ENCODE data around the gene GALNS. TPM values are rescaled to one million over a fixed set of nuclear protein-coding genes. Genes with fewer than 3 reads are reported as not detected.
A peak's percentile ranks its signal among the peaks of the same experiment; 100 is the strongest.

The GALNS gene
- total RNA-seq, 6 experiments from 2014 or later, result 16.6 to 20.7 (median 18.2) TPM

- Mint-ChIP-seq H3K27ac (no peak overlapping the region), H3K36me3 (ENCODE audit: low read depth) (peaks cover 7% of the 10 kb centered on the region), H3K27me3 (ENCODE audit: insufficient read depth) (peaks cover 3% of the 10 kb centered on the region), H3K9me3 (no peaks in the 10 kb centered on the region), H3K4me1 (ENCODE audit: low read depth) (peaks cover 21% of the 10 kb centered on the region), H3K4me3 (peak overlapping the region; percentile 76)
- DNase-seq, result no peak
- TF ChIP-seq, protein P1, sequence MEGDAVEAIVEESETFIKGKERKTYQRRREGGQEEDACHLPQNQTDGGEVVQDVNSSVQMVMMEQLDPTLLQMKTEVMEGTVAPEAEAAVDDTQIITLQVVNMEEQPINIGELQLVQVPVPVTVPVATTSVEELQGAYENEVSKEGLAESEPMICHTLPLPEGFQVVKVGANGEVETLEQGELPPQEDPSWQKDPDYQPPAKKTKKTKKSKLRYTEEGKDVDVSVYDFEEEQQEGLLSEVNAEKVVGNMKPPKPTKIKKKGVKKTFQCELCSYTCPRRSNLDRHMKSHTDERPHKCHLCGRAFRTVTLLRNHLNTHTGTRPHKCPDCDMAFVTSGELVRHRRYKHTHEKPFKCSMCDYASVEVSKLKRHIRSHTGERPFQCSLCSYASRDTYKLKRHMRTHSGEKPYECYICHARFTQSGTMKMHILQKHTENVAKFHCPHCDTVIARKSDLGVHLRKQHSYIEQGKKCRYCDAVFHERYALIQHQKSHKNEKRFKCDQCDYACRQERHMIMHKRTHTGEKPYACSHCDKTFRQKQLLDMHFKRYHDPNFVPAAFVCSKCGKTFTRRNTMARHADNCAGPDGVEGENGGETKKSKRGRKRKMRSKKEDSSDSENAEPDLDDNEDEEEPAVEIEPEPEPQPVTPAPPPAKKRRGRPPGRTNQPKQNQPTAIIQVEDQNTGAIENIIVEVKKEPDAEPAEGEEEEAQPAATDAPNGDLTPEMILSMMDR (IDR thresholded peaks at IDR 0.05), result no peak
Observed at GRCh38 chr16:88856122-88856827, 472 bp downstream of the GALNS start.

DNA sequence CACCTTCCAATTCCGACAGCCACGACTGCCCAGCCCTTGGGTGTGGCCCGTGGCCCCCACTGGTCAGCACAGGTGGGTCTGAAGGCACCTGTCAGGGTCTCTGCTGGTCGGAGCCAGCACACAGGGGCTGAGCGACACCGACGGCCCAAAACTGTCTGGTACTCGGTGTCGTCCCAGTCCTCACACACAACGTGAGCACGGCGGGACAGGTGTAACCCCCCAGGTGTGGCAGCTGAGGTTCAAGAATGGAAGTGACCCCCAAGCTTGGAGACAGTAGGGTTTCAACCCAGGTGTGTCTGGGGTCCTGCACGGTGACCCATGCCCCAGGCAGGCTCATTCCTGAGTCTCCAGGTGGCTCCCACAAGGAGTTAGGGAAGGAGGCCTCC, 1.0 kb downstream of the GALNS start:
- peaks cover 7% of the 10 kb centered on the region for H3K36me3 Mint-ChIP-seq (ENCODE audit: low read depth)
- peak overlapping the region; percentile 76 for H3K4me3 Mint-ChIP-seq
- TF ChIP-seq, protein P1 (IDR thresholded peaks at IDR 0.05), result no peak
- DNase-seq, result no peak
- H3K27me3 Mint-ChIP-seq (ENCODE audit: insufficient read depth), result peaks cover 3% of the 10 kb centered on the region
- H3K27ac Mint-ChIP-seq, result no peak overlapping the region
- peaks cover 21% of the 10 kb centered on the region for H3K4me1 Mint-ChIP-seq (ENCODE audit: low read depth)
- H3K9me3 Mint-ChIP-seq, result no peaks in the 10 kb centered on the region

DNA sequence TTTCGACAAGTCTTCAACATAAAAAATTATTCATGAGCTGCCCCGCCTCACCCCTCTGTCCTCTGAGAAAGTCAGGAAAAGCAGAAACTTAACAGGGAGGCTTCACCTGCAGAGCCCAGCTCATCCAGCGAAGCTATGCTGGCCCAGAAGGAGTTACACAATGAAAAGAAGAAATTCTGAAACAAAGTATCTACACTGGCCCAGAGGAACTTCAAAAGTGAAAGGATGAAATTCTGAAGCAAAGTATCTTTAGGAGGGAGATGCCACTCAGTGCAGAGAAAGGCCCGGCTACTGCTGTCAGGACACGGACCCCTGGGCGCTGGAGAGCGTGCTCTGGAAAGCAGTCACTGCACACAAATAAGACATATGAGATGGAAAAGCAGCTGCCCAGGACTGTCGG, 1.6 kb downstream of the GALNS start:
- Mint-ChIP-seq H3K4me3 (peak overlapping the region; percentile 63), H3K27ac (no peak overlapping the region), H3K36me3 (ENCODE audit: low read depth) (peaks cover 7% of the 10 kb centered on the region), H3K27me3 (ENCODE audit: insufficient read depth) (peaks cover 3% of the 10 kb centered on the region), H3K9me3 (no peaks in the 10 kb centered on the region), H3K4me1 (ENCODE audit: low read depth) (peaks cover 21% of the 10 kb centered on the region)
- TF ChIP-seq, protein P1 (IDR thresholded peaks at IDR 0.05), result no peak
- no peak for DNase-seq

DNA sequence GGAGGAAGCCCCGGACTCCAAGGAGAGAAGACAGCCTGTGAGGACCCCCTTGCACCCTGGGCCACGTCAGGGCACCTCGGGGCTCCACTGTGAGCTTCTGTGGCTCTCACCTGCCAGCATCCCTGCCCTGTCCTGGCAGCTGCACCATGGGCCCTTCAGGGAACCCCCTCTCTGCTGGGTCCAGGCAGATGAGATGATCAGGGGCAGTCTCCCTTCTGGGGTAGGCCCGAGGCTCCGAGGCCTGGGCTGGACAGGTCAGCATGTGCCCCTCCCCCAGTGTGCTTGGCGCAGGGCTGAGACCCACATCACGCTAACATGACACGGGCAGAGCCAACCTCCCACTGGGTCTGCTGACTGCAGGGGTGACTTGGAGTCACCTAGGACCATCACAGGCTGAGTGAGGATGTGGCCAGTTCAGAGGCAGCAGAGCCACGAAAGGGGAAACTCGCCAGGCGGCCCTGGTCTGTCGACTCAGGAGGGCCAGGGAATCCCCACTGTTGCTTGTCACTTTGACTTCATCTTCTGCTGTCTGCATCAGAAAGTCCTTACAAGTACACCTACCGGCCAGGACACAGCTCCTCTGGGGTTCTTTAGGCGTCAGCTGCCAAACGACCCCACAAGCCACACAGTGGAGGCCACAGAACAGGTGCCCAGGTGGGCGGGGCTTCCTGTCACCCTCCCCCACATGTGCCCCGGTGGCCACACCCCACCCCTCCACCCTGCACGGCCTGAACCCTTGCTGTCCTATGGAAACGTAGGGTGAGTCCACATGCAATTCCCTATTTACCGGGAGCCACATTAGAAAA, 2.2 kb downstream of the GALNS start:
- no peak overlapping the region for H3K4me3 Mint-ChIP-seq
- DNase-seq, result no peak
- TF ChIP-seq, protein P1 (IDR thresholded peaks at IDR 0.05), result no peak
- H3K36me3 Mint-ChIP-seq (ENCODE audit: low read depth), result peaks cover 7% of the 10 kb centered on the region
- peaks cover 3% of the 10 kb centered on the region for H3K27me3 Mint-ChIP-seq (ENCODE audit: insufficient read depth)
- no peaks in the 10 kb centered on the region for H3K9me3 Mint-ChIP-seq
- H3K4me1 Mint-ChIP-seq (ENCODE audit: low read depth), result peaks cover 21% of the 10 kb centered on the region
- H3K27ac Mint-ChIP-seq, result no peak overlapping the region

GRCh38 chr16:88853325-88853941, 3.3 kb downstream of the GALNS start:
- Mint-ChIP-seq H3K36me3 (ENCODE audit: low read depth) (peaks cover 7% of the 10 kb centered on the region), H3K4me1 (ENCODE audit: low read depth) (peaks cover 18% of the 10 kb centered on the region), H3K27ac (no peak overlapping the region), H3K27me3 (ENCODE audit: insufficient read depth) (peaks cover 3% of the 10 kb centered on the region), H3K4me3 (no peak overlapping the region), H3K9me3 (no peaks in the 10 kb centered on the region)
- TF ChIP-seq, protein P1 (IDR thresholded peaks at IDR 0.05), result no peak
- DNase-seq, result no peak
